Right atrium auricular region (tissue), 2 donors: ENCODE measurements around the gene ECPAS. TPM values are rescaled to one million over a fixed set of nuclear protein-coding genes. Genes with fewer than 3 reads are reported as not detected.

Source experiments
- DNase-seq: peaks from one replicate; pipeline ENCODE4 v3.0.0-alpha.2; 2019; ENCODE audit warnings: low spot score
- H3K27ac ChIP-seq, 2 donors: fragments of 200-600 bp; sonication (generic); 1 replicate in 1 of 2; 2 replicates in 1 of 2; pipeline ENCODE4 v1.5.1; 2016 to 2019
- H3K27me3 ChIP-seq, 2 donors: fragments of 200-600 bp; sonication (generic); one replicate each; pipeline versions ENCODE4 v1.5.1 to v1.6.0; 2017 to 2019
- H3K36me3 ChIP-seq: fragments of 200-600 bp; sonication (generic); one replicate; pipeline ENCODE4 v1.5.1; 2016
- H3K4me1 ChIP-seq, 2 donors: fragments of 200-600 bp; sonication (generic); one replicate each; pipeline versions ENCODE4 v1.5.1 to v1.6.0; 2017 to 2019
- H3K4me3 ChIP-seq, 2 donors: fragments of 200-600 bp; sonication (generic); 1 replicate in 1 of 2; 2 replicates in 1 of 2; pipeline ENCODE4 v1.5.1; 2017 to 2019; ENCODE audit warnings: mild to moderate bottlenecking in 1 of 2, moderate library complexity in 1 of 2
- H3K9me3 ChIP-seq, 2 donors: fragments of 200-600 bp; sonication (generic); one replicate each; pipeline ENCODE4 v1.5.1; 2019
- CTCF ChIP-seq, 2 donors: fragments of 200-600 bp; sonication (generic); IDR thresholded peaks; one replicate each; pipeline ENCODE4 v1.5.1; 2019; ENCODE audit warnings: antibody characterized with exemption in 2 of 2
- total RNA-seq, 2 donors: library from RNA; depleted of rRNA; stranded (reverse); fragments of >200 nt; gene quantifications; one replicate each; pipeline ENCODE4 v1.1.0, GENCODE V29; 2016

Gene ECPAS
- total RNA-seq, 2 donors from 2014 or later: 62.7 to 75.5 TPM

- Histone ChIP-seq H3K4me3 (no peak overlapping the region), H3K27me3 (no peaks in the 10 kb centered on the region), H3K27ac (no peak overlapping the region), H3K36me3 (peaks cover 75% of the 10 kb centered on the region), H3K9me3 (peaks cover 0 to 27% of the 10 kb centered on the region in 2 donors), H3K4me1 (no peaks in the 10 kb centered on the region)
- TF ChIP-seq CTCF (IDR thresholded peaks at IDR 0.05): no peak
- no peak for DNase-seq
These were observed 84.2 kb downstream of the ECPAS start for GRCh38 chr9:111399772-111400563.

- Histone ChIP-seq H3K27ac (no peak overlapping the region), H3K4me1 (no peaks in the 10 kb centered on the region), H3K4me3 (no peak overlapping the region), H3K9me3 (peaks cover 0 to 25% of the 10 kb centered on the region in 2 donors), H3K36me3 (peaks cover 73% of the 10 kb centered on the region), H3K27me3 (no peaks in the 10 kb centered on the region)
- no peak for DNase-seq
- no peak for TF ChIP-seq CTCF (IDR thresholded peaks at IDR 0.05)
These were observed 84.9 kb downstream of the ECPAS start for GRCh38 chr9:111399211-111399739.

GRCh38 chr9:111393971-111394370 is 90.2 kb downstream of the ECPAS start:
- H3K9me3 ChIP-seq: no peaks in the 10 kb centered on the region
- H3K36me3 ChIP-seq: peaks cover 87% of the 10 kb centered on the region
- no peak overlapping the region for H3K27ac ChIP-seq
- no peak overlapping the region for H3K4me3 ChIP-seq
- no peaks in the 10 kb centered on the region for H3K27me3 ChIP-seq
- no peak for TF ChIP-seq CTCF (IDR thresholded peaks at IDR 0.05)
- H3K4me1 ChIP-seq: no peaks in the 10 kb centered on the region
- DNase-seq: no peak

- H3K27me3 ChIP-seq: no peaks in the 10 kb centered on the region
- H3K4me1 ChIP-seq: no peaks in the 10 kb centered on the region
- no peak for DNase-seq
- H3K4me3 ChIP-seq: no peak overlapping the region
- H3K36me3 ChIP-seq: peaks cover 97% of the 10 kb centered on the region
- no peak for TF ChIP-seq CTCF (IDR thresholded peaks at IDR 0.05)
- H3K9me3 ChIP-seq: no peaks in the 10 kb centered on the region
- no peak overlapping the region for H3K27ac ChIP-seq
These were observed 94.8 kb downstream of the ECPAS start for GRCh38 chr9:111389406-111389805.

- no peaks in the 10 kb centered on the region for H3K4me1 ChIP-seq
- TF ChIP-seq CTCF (IDR thresholded peaks at IDR 0.05): no peak
- no peak overlapping the region for H3K27ac ChIP-seq
- H3K27me3 ChIP-seq: no peaks in the 10 kb centered on the region
- H3K9me3 ChIP-seq: no peaks in the 10 kb centered on the region
- DNase-seq: no peak
- H3K4me3 ChIP-seq: no peak overlapping the region
- H3K36me3 ChIP-seq: peaks cover 89% of the 10 kb centered on the region
These were observed 97.8 kb downstream of the ECPAS start for GRCh38 chr9:111386386-111386785.
